ENCODE data around the gene CIB2. TPM values are rescaled to one million over a fixed set of nuclear protein-coding genes. Genes with fewer than 3 reads are reported as not detected.

Gene CIB2
- total RNA-seq, 1 experiment from 2014 or later = 43.2 TPM

- no peak overlapping the region for H3K27ac Mint-ChIP-seq
- no peak overlapping the region for H2BK12ac ChIP-seq (ENCODE audit: insufficient read length, low read depth, low read length)
Measured at GRCh38 chr15:78060232-78060631, 71.0 kb downstream of the CIB2 start.

More at GRCh38 chr15:78060232-78060631, 71.0 kb downstream of the CIB2 start:
- no peaks in the 10 kb centered on the region for H3K36me3 Mint-ChIP-seq (ENCODE audit: insufficient read depth in 1 of 3, low read depth in 3 of 3)
- no peak overlapping the region for H3K4me3 Mint-ChIP-seq
- Histone ChIP-seq H3K18ac (ENCODE audit: insufficient read length, low read depth, low read length) (no peak overlapping the region), H3K27me3 (ENCODE audit: insufficient read depth, low read length) (no peaks in the 10 kb centered on the region), H2BK20ac (ENCODE audit: low read depth, low read length, poor library complexity, severe bottlenecking) (no peak overlapping the region), H4K8ac (replicated peaks; ENCODE audit: insufficient read length, low read depth, low read length) (no peak overlapping the region), H3K9me3 (ENCODE audit: control insufficient read depth, low read depth, low read length) (no peaks in the 10 kb centered on the region), H3K56ac (ENCODE audit: insufficient read length, low read depth, low read length) (no peak overlapping the region), H2BK5ac (ENCODE audit: insufficient read length, low read length) (no peak overlapping the region), H3K79me1 (ENCODE audit: insufficient read depth, low read depth, low read length, poor library complexity, severe bottlenecking) (peaks cover 2% of the 10 kb centered on the region), H3K27ac (ENCODE audit: insufficient read length, low read depth, low read length) (no peak overlapping the region), H2AFZ (ENCODE audit: low read length) (no peak overlapping the region), H3K4me1 (ENCODE audit: insufficient read depth, low read length) (no peaks in the 10 kb centered on the region), H3K9ac (ENCODE audit: extremely low read depth, insufficient read length, low read length) (no peak overlapping the region), H4K20me1 (ENCODE audit: control insufficient read depth, insufficient read depth, insufficient read length) (no peaks in the 10 kb centered on the region), H3K79me2 (ENCODE audit: insufficient read depth, low read length) (peaks cover 3% of the 10 kb centered on the region; the same call in 1 of the 2 replicates), H3K4ac (ENCODE audit: low read depth, low read length) (no peak overlapping the region), H2BK15ac (ENCODE audit: low read depth, low read length) (no peak overlapping the region), H4K5ac (ENCODE audit: insufficient read length, low read depth, low read length) (no peak overlapping the region), H3K4me2 (ENCODE audit: insufficient read depth, insufficient read length, low read length) (no peak overlapping the region), H2AK5ac (ENCODE audit: insufficient read length, low read length) (no peak overlapping the region), H3T11ph (ENCODE audit: low read length) (no peak overlapping the region), H4K91ac (ENCODE audit: insufficient read length, low read depth, low read length) (no peak overlapping the region), H2BK120ac (ENCODE audit: low read depth, low read length, poor library complexity, severe bottlenecking) (no peak overlapping the region), H3K23ac (ENCODE audit: insufficient read length, low read depth, low read length) (no peak overlapping the region), H3K23me2 (ENCODE audit: insufficient read length, low read depth, low read length, poor library complexity, severe bottlenecking) (no peaks in the 10 kb centered on the region), H3K14ac (ENCODE audit: insufficient read depth, low read length) (no peak overlapping the region)
- no peak for DNase-seq
- H3K27me3 Mint-ChIP-seq (ENCODE audit: low read depth) = no peaks in the 10 kb centered on the region
- TF ChIP-seq CTCF (conservative IDR thresholded peaks at IDR 0.05) = no peak
- H3K4me1 Mint-ChIP-seq = peaks cover 18 to 19% of the 10 kb centered on the region in 2 experiments
- no peaks in the 10 kb centered on the region for H3K9me3 Mint-ChIP-seq
- WGBS (ENCODE audit: extremely low coverage, insufficient read length, low lambda C conversion rate) = no CpG with 5 or more reads among the region's 5 CpGs
